Right lobe of liver (tissue), 6 donors: ENCODE data around the gene OIT3. TPM values are rescaled to one million over a fixed set of nuclear protein-coding genes. Genes with fewer than 3 reads are reported as not detected.
"Not testable (repeated sequence)": the region's sequence is repeated elsewhere in the genome, so short reads cannot be mapped to it uniquely, and the experiment has no call there.

Experiments used
- ATAC-seq, 4 donors: fragments of 200-7000 bp; cut with Tn5 transposase; one replicate each; pipeline ENCODE4 v1.9.1; 2020; ENCODE audit warnings: mild to moderate bottlenecking in 4 of 4, moderate library complexity in 4 of 4
- DNase-seq, 3 donors: peaks; one replicate each; pipeline ENCODE4 v3.0.0-alpha.2; 2020
- H3K27ac ChIP-seq, 3 donors: fragments of 200-600 bp; one replicate each; pipeline ENCODE4 v1.8.0; 2022
- H3K27me3 ChIP-seq, 2 donors: fragments of 200-600 bp; one replicate each; pipeline ENCODE4 v1.8.0; 2022
- H3K36me3 ChIP-seq, 4 donors: fragments of 200-600 bp; sonication (generic) in 1 of 4; one replicate each; pipeline versions ENCODE4 v1.5.1 to v1.8.0; 2017 to 2022; ENCODE audit warnings: control low read depth in 1 of 4
- H3K4me1 ChIP-seq, 4 donors: fragments of 200-600 bp; sonication (generic) in 1 of 4; one replicate each; pipeline versions ENCODE4 v1.5.1 to v1.8.0; 2017 to 2022; ENCODE audit warnings: control low read depth in 1 of 4
- H3K4me3 ChIP-seq, 3 donors: fragments of 200-600 bp; one replicate each; pipeline ENCODE4 v1.8.0; 2022
- H3K9me3 ChIP-seq, 4 donors: fragments of 200-600 bp; sonication (generic) in 1 of 4; one replicate each; pipeline versions ENCODE4 v1.5.1 to v1.8.0; 2017 to 2022; ENCODE audit warnings: control low read depth in 1 of 4
- POLR2A ChIP-seq: fragments of 450-650 bp; IDR thresholded peaks from one replicate; pipeline ENCODE4 v1.6.1; 2017; ENCODE audit warnings: antibody characterized with exemption, mild to moderate bottlenecking
- WGBS: methylation state at CpG from one replicate; pipeline ENCODE4 v1.1.6; 2018; ENCODE audit warnings: low coverage, low lambda C conversion rate; ENCODE audit not compliant: insufficient coverage; ENCODE audit errors: missing lambda C conversion rate; 5-methylcytosine and 5-hydroxymethylcytosine counted together
- intact Hi-C, 2 donors: fragments of 100-400 bp; cut with DNase I; formaldehyde crosslinking; loops; one replicate each; pipeline versions ENCODE4 v1.11.2 to v1.14.1; 2022
- total RNA-seq, 6 experiments: library from RNA; depleted of rRNA in 2 of 6; stranded (reverse); fragments of >200 nt in 2 of 6; fragmentation: NEBNext Ultra II Directional in 3 of 6; extraction: Animal tissue kit (Norgen Biotek cat#: 25700) in 3 of 6; gene quantifications; one replicate each; pipeline versions ENCODE4 v1.1.0 to v1.2.4, GENCODE V29; 2016 to 2023
- TF ChIP-seq, protein P1 (sequence below), 4 donors: fragments of 200-600 bp in 3 of 4; fragments of 450-650 bp in 1 of 4; IDR thresholded peaks; one replicate each; pipeline versions ENCODE4 v1.5.1 to v1.8.0; 2016 to 2022; ENCODE audit warnings: antibody characterized with exemption in 4 of 4, mild to moderate bottlenecking in 2 of 4
- donor health status: DM: no; HTN: yes; CAD: no.
- donor health status: DM: no; HTN: no; CAD: no.
- donor health status: DM: no; HTN: no; CAD: no.
- donor health status: DM: no; HTN: yes; CAD: no.
- donor health status: DM: no; HTN: yes; CAD: no.

Gene OIT3
- total RNA-seq, 6 experiments from 2014 or later, result 24.4 to 78.2 (median 48.7) TPM

DNA sequence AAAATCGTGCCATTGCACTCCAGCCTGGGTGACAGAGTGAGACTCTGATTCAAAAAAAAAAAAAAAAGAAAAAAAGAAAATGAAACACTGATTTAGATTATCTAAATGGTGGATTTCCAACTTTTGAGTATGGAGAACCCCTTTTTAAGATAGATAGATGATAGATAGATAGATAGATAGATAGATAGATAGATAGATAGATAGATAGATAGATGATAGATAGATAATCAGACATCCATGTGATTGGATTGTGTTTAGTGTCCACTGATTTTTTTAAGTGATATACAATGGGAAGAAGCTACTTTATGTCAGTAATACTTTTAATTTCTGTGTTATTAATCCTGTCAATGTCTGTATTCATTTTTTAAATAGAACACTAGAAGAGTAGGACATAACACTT, 6.0 kb downstream of the OIT3 start:
- Histone ChIP-seq H3K27ac (no peak overlapping the region), H3K4me3 (no peak overlapping the region), H3K27me3 (no peaks in the 10 kb centered on the region), H3K36me3 (no peaks in the 10 kb centered on the region), H3K9me3 (no peaks in the 10 kb centered on the region), H3K4me1 (no peaks in the 10 kb centered on the region)
- ATAC-seq (no peak), DNase-seq (no peak)
- no CpG with 5 or more reads among the region's 1 CpG for WGBS
- no peak for TF ChIP-seq POLR2A
- TF ChIP-seq, protein P1, sequence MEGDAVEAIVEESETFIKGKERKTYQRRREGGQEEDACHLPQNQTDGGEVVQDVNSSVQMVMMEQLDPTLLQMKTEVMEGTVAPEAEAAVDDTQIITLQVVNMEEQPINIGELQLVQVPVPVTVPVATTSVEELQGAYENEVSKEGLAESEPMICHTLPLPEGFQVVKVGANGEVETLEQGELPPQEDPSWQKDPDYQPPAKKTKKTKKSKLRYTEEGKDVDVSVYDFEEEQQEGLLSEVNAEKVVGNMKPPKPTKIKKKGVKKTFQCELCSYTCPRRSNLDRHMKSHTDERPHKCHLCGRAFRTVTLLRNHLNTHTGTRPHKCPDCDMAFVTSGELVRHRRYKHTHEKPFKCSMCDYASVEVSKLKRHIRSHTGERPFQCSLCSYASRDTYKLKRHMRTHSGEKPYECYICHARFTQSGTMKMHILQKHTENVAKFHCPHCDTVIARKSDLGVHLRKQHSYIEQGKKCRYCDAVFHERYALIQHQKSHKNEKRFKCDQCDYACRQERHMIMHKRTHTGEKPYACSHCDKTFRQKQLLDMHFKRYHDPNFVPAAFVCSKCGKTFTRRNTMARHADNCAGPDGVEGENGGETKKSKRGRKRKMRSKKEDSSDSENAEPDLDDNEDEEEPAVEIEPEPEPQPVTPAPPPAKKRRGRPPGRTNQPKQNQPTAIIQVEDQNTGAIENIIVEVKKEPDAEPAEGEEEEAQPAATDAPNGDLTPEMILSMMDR (IDR thresholded peaks at IDR 0.05), result no peak
- intact Hi-C loops, result no loop called here

DNA sequence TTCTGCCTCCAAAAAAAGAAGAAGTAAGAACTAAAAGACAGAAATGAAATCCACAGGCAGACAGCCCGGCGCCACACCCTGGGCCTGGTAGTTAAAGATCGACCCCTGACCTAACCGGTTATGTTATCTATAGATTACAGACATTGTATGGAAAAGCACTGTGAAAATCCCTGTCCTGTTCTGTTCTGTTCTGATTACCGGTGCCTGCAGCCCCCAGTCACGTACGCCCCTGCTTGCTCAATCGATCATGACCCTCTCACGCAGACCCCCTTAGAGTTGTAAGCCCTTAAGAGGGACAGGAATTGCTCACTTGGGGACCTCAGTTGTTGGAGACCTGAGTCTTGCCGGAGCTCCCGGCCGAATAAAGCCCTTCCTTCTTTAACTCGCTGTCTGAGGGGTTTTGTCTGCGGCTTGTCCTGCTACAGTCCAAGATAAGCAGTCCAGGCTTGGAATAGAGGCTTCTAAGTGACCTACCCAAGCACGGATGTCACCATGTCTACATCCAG, 10.5 kb downstream of the OIT3 start:
- H3K27ac ChIP-seq, H3K4me1 ChIP-seq, H3K9me3 ChIP-seq, intact Hi-C loops, H3K36me3 ChIP-seq, H3K4me3 ChIP-seq, DNase-seq, ATAC-seq, H3K27me3 ChIP-seq: not testable (repeated sequence)
- 59% methylated on average over 5 of the region's 15 CpGs for WGBS

DNA sequence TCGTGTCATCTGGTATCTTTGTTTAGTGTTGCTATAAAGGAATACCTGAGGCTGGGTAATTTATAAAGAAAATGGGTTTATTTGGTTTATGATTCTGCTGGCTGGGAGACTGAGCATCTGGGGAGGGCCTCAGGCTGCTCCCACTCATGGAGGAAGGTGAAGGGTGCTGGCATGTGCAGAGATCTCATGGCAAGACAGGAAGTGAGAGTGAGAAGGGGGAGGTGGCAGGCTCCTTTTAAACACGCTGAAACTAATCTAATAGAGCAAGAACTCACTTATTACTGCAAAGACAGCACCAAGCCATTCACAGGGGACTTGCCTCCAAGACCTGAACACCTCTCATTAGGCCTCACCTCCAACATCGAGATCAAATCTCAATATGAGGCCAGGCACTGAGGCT, 11.3 kb downstream of the OIT3 start:
- TF ChIP-seq, protein P1 (IDR thresholded peaks at IDR 0.05), result no peak
- Histone ChIP-seq H3K27me3 (no peaks in the 10 kb centered on the region), H3K4me1 (no peaks in the 10 kb centered on the region), H3K27ac (no peak overlapping the region), H3K36me3 (no peaks in the 10 kb centered on the region), H3K9me3 (no peaks in the 10 kb centered on the region), H3K4me3 (no peak overlapping the region)
- DNase-seq (no peak), ATAC-seq (peak in 3 of 4 donors; percentile 25 to 46 (median 27))
- WGBS, result 63% methylated on average over 2 of the region's 3 CpGs
- intact Hi-C loops, result no loop called here

DNA sequence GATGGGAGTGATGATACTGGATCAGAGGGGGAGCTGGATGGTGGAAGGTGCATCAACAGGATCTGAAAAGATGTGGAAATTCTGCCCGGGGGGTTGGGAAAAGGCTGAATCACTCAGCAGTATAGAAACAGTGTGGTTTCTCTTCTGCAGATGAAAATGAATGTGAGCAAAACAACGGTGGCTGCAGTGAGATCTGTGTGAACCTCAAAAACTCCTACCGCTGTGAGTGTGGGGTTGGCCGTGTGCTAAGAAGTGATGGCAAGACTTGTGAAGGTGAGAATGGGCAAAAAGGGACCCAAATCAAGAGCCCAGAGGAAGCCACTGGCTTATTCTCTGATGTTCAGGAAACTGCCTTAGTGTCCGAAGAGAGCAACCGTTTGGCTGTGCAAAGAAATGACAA, 12.9 kb downstream of the OIT3 start:
- TF ChIP-seq POLR2A, result no peak
- TF ChIP-seq, protein P1 (IDR thresholded peaks at IDR 0.05), result no peak

DNA sequence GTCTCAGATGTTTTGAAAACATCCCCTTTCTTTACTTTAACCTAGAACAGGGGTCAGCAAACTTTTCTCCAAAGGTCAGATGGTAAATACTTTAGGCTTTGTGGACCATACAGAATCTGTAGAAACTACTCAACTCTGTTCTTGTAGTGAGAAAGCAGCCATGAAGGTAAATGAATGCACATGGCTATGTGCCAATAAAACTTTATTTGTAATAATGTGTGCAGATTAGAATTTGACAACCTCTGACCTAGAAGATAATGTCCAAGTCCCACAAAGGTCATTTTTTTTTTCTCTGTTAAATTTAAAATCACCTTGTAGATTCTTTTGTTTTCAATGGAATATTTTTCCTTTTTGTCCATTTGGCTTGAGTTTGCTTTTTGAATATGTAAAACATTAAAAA, 17.2 kb downstream of the OIT3 start:
- TF ChIP-seq POLR2A, result no peak
- TF ChIP-seq, protein P1 (IDR thresholded peaks at IDR 0.05), result no peak
- intact Hi-C loops, result no loop called here
- H3K27ac ChIP-seq, result no peak overlapping the region
- DNase-seq (no peak), ATAC-seq (no peak)
- no peak overlapping the region for H3K4me3 ChIP-seq
- no peaks in the 10 kb centered on the region for H3K27me3 ChIP-seq
- no peaks in the 10 kb centered on the region for H3K36me3 ChIP-seq
- no peaks in the 10 kb centered on the region for H3K9me3 ChIP-seq
- no peaks in the 10 kb centered on the region for H3K4me1 ChIP-seq

More for the DNA sequence above, 12.9 kb downstream of the OIT3 start:
- 78% methylated on average over 5 of the region's 6 CpGs for whole genome bisulfite sequencing
- no peak for ATAC-seq
- H3K9me3 ChIP-seq, result no peaks in the 10 kb centered on the region
- intact Hi-C loops, result no loop called here
- no peak overlapping the region for H3K4me3 ChIP-seq
- H3K27ac ChIP-seq, result no peak overlapping the region
- no peaks in the 10 kb centered on the region for H3K4me1 ChIP-seq
- H3K36me3 ChIP-seq, result no peaks in the 10 kb centered on the region
- DNase-seq, result no peak
- no peaks in the 10 kb centered on the region for H3K27me3 ChIP-seq
